DND-41 (cell line): ENCODE data around the gene MIA2.

Source experiments
- CTCF ChIP-seq: IDR thresholded peaks from 2 replicates; pipeline ENCODE4 v1.5.1; 2012; ENCODE audit warnings: borderline replicate concordance, low read length, moderate library complexity, mild to moderate bottlenecking; ENCODE audit not compliant: poor library complexity, severe bottlenecking; ENCODE audit errors: extremely low read depth
- EZH2 ChIP-seq: IDR thresholded peaks from 3 replicates; pipeline ENCODE4 v1.6.1; 2012; ENCODE audit warnings: borderline replicate concordance, low read depth, mild to moderate bottlenecking, moderate library complexity, low read length, inconsistent platforms; ENCODE audit not compliant: severe bottlenecking

- TF ChIP-seq CTCF, result no peak
- no peak for TF ChIP-seq EZH2
Measured at GRCh38 chr14:39307815-39308214, 74.1 kb downstream of the MIA2 start.
